Panc1 (cell line): ENCODE measurements around the gene ATXN7L1. TPM values are rescaled to one million over a fixed set of nuclear protein-coding genes. Genes with fewer than 3 reads are reported as not detected.

Source experiments
- ATAC-seq: fragments of 200-7000 bp; cut with Tn5 transposase; 2 replicates; pipeline ENCODE4 v1.9.1; 2020; ENCODE audit warnings: mild to moderate bottlenecking, moderate library complexity
- BruUV-seq: library from RNA; stranded (reverse); fragments of 400-500 nt; replicated peaks from 2 replicates; lab custom pipeline; 2021; lab: Mats Ljungman, UMichigan
- CTCF ChIA-PET: fragments of 300-600 bp; sonication (Branson Sonifier 250); formaldehyde crosslinking; loops from one replicate; lab custom pipeline; 2022; ENCODE audit warnings: antibody characterized with exemption; lab: Charles Lee
- POLR2A ChIA-PET: fragments of 300-600 bp; sonication (Branson Sonifier 250); formaldehyde crosslinking; loops from one replicate; lab custom pipeline; 2022; ENCODE audit warnings: antibody characterized with exemption; lab: Charles Lee
- DNase-seq: peaks from one replicate; pipeline ENCODE4 v3.0.0-alpha.2; 2010; ENCODE audit warnings: low read depth, low spot score
- H3K27ac ChIP-seq: 2 replicates; pipeline ENCODE4 v1.5.1; 2011; ENCODE audit warnings: mild to moderate bottlenecking, low read length, inconsistent platforms
- H3K27me3 ChIP-seq: fragments of 200-500 bp; sonication (Bioruptor generic); 2 replicates; pipeline ENCODE4 v1.6.0; 2014; ENCODE audit warnings: low read length, inconsistent platforms; ENCODE audit not compliant: control insufficient read depth, insufficient read depth
- H3K36me3 ChIP-seq: fragments of 200-500 bp; sonication (Bioruptor generic); 2 replicates; pipeline ENCODE4 v1.5.1; 2014; ENCODE audit warnings: inconsistent platforms, mild to moderate bottlenecking, low read length, moderate library complexity; ENCODE audit not compliant: control insufficient read depth, insufficient read depth
- H3K4me1 ChIP-seq: 2 replicates; pipeline ENCODE4 v1.5.1; 2011; ENCODE audit warnings: inconsistent platforms, mild to moderate bottlenecking, low read length, moderate library complexity; ENCODE audit not compliant: control insufficient read depth, insufficient read depth
- H3K4me3 ChIP-seq, 2 experiments: 2 replicates each; pipeline ENCODE4 v1.5.1; 2011 to 2012; ENCODE audit warnings: low read depth in 2 of 2, low read length in 2 of 2, mild to moderate bottlenecking in 2 of 2, inconsistent platforms in 1 of 2, moderate library complexity in 1 of 2
- H3K9me3 ChIP-seq: fragments of 200-500 bp; sonication (Bioruptor generic); 2 replicates; pipeline ENCODE4 v1.5.1; 2014; ENCODE audit warnings: low read depth, mild to moderate bottlenecking, inconsistent platforms, low read length, moderate library complexity; ENCODE audit not compliant: control insufficient read depth, insufficient read depth
- POLR2AphosphoS5 ChIP-seq: IDR thresholded peaks from 2 replicates; pipeline ENCODE4 v1.6.1; 2012; ENCODE audit warnings: mild to moderate bottlenecking, low read depth, low read length, moderate library complexity
- SIN3A ChIP-seq: IDR thresholded peaks from 2 replicates; pipeline ENCODE4 v1.6.1; 2012; ENCODE audit warnings: low read depth, mild to moderate bottlenecking, low read length, moderate library complexity, borderline replicate concordance; ENCODE audit not compliant: insufficient read depth
- TCF7L2 ChIP-seq: IDR thresholded peaks from 2 replicates; pipeline ENCODE4 v1.6.1; 2011; ENCODE audit warnings: mild to moderate bottlenecking, low read depth, low read length, inconsistent platforms
- in situ Hi-C: cut with HindIII; loops from 2 replicates; pipeline ENCODE4 v1.10.0; 2016; ENCODE audit warnings: low sequenced_read_pairs, low pct_unique_long_range_greater_than_20kb
- intact Hi-C: fragments of 100-400 bp; cut with micrococcal nuclease; formaldehyde crosslinking; loops from one replicate; pipeline ENCODE4 v1.10.0; 2022; ENCODE audit not compliant: unreplicated experiment
- total RNA-seq: library from RNA; stranded (reverse); gene quantifications from one replicate; pipeline ENCODE4 v1.2.1, GENCODE V29; 2021; ENCODE audit not compliant: unreplicated experiment
- TF ChIP-seq, protein P1 (sequence below), 2 experiments: IDR thresholded peaks; 2 replicates each; pipeline ENCODE4 v1.6.1; 2011 to 2012; ENCODE audit warnings: low read depth in 2 of 2, control low read depth in 1 of 2, low read length in 1 of 2, mild to moderate bottlenecking in 1 of 2, moderate library complexity in 1 of 2; ENCODE audit not compliant: insufficient read depth in 1 of 2
- TF ChIP-seq, protein P2 (sequence below): fragments of 450-650 bp; IDR thresholded peaks from 2 replicates; pipeline ENCODE4 v1.5.1; 2017; ENCODE audit warnings: mild to moderate bottlenecking

Gene ATXN7L1
- total RNA-seq, 1 experiment from 2014 or later, result 10.8 TPM

DNA sequence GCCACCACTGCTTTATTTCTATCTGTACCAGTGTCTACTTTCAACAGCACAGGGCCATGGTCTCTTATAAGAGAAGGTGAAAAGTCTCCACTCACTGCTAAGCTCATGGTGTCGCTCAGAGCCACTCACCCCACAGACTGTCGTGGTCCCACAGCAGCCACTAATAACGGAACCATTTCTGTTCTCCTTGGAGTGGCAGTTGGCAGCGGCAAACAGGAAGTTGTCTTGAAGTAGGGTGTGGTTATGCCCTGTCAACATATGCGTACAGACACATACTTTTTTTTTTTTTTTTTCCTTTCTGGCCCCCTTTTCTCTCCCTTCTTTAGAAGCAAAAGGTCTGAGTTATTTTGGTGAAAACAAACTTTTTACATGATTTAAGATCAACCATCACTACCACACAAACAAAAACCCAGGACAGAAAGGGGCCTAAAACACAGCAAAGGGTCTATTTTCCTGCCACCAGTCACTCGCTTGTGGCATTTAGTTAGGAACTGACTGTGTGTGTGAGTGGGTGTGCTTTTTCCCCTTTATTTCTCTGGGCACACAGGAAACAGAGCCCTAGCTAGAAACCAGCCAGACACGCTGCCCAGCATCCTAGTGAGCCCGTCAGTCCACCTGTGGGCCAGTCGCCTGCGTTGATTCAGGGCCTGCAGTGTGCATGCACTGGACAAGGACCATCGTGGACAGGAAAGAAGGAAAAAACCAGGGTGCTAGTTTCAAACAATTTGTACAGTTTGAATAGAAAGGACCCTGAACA, 198.4 kb downstream of the ATXN7L1 start:
- Histone ChIP-seq H3K9me3 (no peaks in the 10 kb centered on the region), H3K27ac (no peak overlapping the region), H3K4me3 (no peak overlapping the region), H3K36me3 (no peaks in the 10 kb centered on the region), H3K27me3 (no peaks in the 10 kb centered on the region), H3K4me1 (no peaks in the 10 kb centered on the region)
- no TSS peak for BruUV-seq
- in situ Hi-C loops, result no loop called here
- DNase-seq, result no peak
- intact Hi-C loops, result no loop called here
- ATAC-seq, result no peak
- ChIA-PET POLR2A (no interaction called here), CTCF (no interaction called here)
- TF ChIP-seq, protein P1, sequence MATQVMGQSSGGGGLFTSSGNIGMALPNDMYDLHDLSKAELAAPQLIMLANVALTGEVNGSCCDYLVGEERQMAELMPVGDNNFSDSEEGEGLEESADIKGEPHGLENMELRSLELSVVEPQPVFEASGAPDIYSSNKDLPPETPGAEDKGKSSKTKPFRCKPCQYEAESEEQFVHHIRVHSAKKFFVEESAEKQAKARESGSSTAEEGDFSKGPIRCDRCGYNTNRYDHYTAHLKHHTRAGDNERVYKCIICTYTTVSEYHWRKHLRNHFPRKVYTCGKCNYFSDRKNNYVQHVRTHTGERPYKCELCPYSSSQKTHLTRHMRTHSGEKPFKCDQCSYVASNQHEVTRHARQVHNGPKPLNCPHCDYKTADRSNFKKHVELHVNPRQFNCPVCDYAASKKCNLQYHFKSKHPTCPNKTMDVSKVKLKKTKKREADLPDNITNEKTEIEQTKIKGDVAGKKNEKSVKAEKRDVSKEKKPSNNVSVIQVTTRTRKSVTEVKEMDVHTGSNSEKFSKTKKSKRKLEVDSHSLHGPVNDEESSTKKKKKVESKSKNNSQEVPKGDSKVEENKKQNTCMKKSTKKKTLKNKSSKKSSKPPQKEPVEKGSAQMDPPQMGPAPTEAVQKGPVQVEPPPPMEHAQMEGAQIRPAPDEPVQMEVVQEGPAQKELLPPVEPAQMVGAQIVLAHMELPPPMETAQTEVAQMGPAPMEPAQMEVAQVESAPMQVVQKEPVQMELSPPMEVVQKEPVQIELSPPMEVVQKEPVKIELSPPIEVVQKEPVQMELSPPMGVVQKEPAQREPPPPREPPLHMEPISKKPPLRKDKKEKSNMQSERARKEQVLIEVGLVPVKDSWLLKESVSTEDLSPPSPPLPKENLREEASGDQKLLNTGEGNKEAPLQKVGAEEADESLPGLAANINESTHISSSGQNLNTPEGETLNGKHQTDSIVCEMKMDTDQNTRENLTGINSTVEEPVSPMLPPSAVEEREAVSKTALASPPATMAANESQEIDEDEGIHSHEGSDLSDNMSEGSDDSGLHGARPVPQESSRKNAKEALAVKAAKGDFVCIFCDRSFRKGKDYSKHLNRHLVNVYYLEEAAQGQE (IDR thresholded peaks at IDR 0.05; ENCODE audit: insufficient read depth in 1 of 2, low read depth in 2 of 2, low read length in 1 of 2), result no peak
- TF ChIP-seq SIN3A (no peak), POLR2AphosphoS5 (no peak), TCF7L2 (no peak)
- TF ChIP-seq, protein P2, sequence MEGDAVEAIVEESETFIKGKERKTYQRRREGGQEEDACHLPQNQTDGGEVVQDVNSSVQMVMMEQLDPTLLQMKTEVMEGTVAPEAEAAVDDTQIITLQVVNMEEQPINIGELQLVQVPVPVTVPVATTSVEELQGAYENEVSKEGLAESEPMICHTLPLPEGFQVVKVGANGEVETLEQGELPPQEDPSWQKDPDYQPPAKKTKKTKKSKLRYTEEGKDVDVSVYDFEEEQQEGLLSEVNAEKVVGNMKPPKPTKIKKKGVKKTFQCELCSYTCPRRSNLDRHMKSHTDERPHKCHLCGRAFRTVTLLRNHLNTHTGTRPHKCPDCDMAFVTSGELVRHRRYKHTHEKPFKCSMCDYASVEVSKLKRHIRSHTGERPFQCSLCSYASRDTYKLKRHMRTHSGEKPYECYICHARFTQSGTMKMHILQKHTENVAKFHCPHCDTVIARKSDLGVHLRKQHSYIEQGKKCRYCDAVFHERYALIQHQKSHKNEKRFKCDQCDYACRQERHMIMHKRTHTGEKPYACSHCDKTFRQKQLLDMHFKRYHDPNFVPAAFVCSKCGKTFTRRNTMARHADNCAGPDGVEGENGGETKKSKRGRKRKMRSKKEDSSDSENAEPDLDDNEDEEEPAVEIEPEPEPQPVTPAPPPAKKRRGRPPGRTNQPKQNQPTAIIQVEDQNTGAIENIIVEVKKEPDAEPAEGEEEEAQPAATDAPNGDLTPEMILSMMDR, result no peak

DNA sequence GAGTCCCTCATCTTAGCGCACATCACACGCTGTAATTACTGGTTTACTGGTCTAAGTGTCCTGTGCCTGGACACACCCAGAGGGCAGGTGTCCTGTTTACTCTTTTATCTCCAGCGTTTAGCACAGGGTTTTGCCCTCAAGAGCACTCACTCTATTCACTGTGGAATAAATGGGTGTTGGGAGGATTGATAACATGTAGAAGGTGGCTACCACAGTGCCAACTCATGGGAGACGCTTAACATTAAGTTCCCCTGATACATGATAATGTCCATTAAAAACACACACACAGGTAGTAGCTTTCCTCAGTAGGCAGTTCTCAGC, 199.0 kb downstream of the ATXN7L1 start:
- no peak for DNase-seq
- POLR2A ChIA-PET, result no interaction called here

More for the DNA sequence above, 199.0 kb downstream of the ATXN7L1 start:
- TF ChIP-seq, protein P2, result no peak
- TF ChIP-seq SIN3A (no peak), TCF7L2 (no peak), POLR2AphosphoS5 (no peak)
- TF ChIP-seq, protein P1 (IDR thresholded peaks at IDR 0.05; ENCODE audit: insufficient read depth in 1 of 2, low read depth in 2 of 2, low read length in 1 of 2), result no peak
- Histone ChIP-seq H3K27ac (no peak overlapping the region), H3K27me3 (no peaks in the 10 kb centered on the region), H3K9me3 (no peaks in the 10 kb centered on the region), H3K4me1 (no peaks in the 10 kb centered on the region), H3K36me3 (no peaks in the 10 kb centered on the region), H3K4me3 (no peak overlapping the region)
- intact Hi-C loops (no loop called here), in situ Hi-C loops (no loop called here)
- BruUV-seq, result no TSS peak
- CTCF ChIA-PET, result interaction anchor here (0.5 kb wide), 1 partner anchor 353 kb away, joined by 7 read pairs; no protein-coding TSS in a partner anchor
- ATAC-seq, result no peak
